HG02840 (cell line): ENCODE data around the gene WIPF2.
"Not testable (repeated sequence)": the region's sequence is repeated elsewhere in the genome, so short reads cannot be mapped to it uniquely, and the experiment has no call there.

Experiments
- ATAC-seq: cut with Tn5 transposase; IDR thresholded peaks from one replicate; pipeline ENCODE4 v1.9.1; 2021; ENCODE audit warnings: mild to moderate bottlenecking, moderate library complexity, moderate number of reproducible peaks; ENCODE audit not compliant: unreplicated experiment, low FRiP score

Gene WIPF2

DNA sequence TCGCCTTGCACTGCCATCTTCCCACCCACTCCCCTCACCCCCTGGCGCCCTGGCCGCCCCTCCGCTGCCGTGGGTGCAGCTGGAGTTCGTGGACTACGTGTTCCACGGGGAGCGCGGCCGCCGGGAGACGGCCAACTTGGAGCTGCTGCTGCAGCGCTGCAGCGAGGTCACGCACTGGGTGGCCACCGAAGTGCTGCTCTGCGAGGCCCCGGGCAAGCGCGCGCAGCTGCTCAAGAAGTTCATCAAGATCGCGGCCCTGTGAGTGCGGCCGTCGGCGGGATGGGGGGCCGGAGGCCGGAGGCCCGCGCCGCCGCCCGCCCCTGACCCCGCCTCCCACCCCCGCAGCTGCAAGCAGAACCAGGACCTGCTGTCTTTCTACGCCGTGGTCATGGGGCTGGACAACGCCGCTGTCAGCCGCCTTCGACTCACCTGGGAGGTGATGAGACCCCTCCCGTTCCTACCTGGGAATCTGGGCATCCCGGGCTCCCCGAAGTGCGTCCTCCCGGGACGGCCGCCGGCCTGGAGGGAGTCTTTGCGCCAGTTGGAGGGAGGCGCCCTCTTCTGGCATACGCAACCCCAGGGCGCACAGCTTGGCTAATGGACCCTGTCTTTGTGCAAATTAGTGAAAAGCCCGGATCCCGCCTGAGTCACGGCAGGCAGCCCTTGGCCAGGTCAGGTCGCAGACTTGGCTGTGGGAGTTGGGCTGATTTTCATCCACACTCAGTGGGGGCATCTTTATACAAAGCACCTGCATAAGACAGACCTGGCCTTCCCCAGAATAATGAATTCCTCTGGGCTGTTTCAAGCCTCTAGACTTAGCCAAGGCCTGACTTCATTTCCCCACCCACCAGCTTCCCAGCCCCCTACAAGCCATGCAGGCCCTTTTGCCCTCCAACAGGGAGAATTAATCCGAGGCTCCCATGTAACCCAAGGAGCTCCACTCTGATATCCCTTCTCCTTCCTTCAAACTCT is 27.6 kb upstream of the WIPF2 start:
- peak; percentile 58 for ATAC-seq

DNA sequence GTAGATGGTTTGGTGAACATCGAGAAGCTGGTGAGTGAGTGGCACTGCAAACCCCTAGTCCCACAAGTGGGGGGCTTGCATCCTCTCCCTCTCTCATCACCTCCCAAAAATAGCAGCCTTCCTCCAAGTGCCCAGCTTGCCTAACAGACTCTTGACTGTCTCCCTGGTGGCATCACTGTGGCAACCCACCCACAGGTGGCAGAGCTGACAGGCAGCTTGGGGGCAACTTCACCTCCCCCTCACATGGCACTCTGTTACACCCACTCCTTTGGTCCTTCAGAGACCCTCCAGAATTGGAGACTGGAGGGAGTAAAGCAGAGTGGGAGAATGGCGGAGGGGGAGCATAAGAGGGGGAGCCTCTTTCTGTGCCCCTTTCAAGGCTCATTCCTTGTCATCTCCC is 26.1 kb upstream of the WIPF2 start:
- no peak for ATAC-seq

DNA sequence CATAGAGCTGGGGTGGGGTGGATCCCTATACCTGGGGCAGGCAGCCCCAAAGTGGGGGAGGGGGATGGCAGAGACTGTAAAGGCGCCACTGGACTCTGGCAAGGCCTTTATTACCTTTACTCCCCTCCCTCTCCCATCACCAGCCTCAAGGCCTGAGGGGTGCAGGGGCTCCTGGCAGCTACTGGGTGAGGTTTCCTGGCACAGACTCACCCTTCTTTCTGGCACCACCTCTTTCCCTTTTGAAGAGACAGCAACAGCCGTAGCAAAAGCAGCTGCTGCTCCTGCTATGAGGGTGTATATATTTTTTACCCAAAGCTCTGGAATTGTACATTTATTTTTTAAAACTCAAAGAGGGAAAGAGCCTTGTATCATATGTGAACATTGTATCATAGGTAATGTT is 24.3 kb upstream of the WIPF2 start:
- ATAC-seq: no peak

DNA sequence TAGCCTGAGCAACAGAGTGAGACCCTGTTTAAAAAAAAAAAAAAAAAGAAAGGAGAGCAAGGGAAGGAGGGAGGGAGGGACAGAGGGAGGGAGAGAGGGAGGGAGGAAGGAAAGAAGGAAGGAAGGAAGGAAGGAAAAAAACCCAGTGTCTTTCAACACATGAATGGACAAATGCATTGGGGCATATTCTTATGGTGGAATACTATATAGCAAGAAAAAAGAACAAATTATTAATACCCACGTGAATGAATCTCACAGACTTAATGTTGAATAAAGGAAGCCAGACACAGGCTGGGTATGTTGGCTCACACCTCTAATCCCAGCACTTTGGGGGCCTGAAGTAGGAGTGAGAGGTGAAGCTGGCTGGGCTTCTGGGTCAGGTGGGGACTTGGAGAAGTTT is 21.6 kb upstream of the WIPF2 start:
- ATAC-seq: no peak

DNA sequence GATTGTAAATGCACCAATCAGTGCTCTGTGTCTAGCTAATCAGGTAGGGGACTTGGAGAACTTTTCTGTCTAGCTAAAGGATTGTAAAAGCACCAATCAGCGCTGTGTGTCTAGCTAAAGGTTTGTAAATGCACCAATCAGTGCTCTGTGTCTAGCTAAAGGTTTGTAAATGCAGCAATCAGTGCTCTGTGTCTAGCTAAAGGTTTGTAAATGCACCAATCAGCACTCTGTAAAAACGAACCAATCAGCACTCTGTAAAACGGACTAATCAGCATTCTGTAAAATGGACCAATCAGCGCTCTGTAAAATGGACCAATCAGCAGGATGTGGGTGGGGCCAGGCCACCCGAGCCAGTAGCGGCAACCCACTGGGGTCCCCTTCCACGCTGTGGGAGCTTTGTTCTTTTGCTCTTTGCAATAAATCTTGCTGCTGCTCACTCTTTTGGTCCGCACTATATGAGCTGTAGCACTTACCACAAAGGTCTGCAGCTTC is 21.1 kb upstream of the WIPF2 start:
- not testable (repeated sequence) for ATAC-seq

DNA sequence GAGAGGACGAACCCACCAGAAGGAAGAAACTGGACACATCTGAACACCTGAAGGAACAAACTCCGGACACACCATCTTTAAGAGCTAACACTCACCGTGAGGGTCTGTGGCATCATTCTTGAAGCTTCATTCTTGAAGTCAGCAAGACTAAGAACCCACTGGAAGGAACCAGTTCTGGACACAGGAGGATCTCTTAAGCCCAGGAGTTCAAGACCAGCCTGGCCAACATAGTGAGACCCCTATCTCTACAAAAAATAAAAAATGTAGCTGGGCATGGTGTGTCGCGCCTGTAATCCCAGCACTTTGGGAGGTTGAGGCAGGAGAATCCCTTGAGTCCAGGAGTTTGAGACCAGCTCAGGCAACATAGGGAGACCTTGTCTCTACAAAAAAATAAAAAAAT is 20.5 kb upstream of the WIPF2 start:
- no peak for ATAC-seq

DNA sequence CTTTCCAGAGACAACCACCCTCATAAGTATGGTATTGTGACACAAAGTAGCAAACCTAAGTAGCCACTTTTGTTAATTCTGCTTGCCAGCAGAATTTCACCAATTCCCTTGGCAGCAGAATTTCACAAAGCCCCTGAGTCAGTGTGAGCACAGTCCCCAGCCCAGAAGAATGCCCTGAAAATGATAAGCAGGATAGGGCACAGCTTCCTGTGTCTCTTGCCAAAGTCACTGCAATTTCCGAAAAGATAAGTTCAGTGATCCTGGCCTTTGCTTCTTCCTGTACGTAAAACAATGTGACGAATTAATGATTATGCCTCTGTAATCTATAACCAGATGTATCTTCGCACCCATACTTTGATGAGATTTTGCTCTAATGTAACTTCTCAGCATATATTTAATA is 16.0 kb upstream of the WIPF2 start:
- no peak for ATAC-seq

DNA sequence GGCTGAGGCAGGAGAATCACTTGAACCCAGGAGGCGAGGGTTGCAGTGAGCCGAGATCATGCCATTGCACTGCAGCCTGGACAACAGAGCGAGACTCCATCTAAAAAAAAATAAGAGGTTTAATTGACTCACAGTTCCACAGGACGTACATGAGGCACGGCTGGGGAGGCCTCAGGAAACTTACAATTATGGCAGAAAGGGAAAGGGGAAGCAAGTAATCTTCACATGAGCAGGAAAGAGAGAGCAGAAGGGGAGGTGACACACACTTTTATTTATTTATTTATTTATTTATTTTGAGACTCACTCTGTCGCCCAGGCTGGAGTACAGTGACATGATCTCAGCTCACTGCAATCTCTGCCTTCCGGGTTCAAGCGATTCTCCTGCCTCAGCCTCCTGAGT is 12.9 kb upstream of the WIPF2 start:
- ATAC-seq: not testable (repeated sequence)

DNA sequence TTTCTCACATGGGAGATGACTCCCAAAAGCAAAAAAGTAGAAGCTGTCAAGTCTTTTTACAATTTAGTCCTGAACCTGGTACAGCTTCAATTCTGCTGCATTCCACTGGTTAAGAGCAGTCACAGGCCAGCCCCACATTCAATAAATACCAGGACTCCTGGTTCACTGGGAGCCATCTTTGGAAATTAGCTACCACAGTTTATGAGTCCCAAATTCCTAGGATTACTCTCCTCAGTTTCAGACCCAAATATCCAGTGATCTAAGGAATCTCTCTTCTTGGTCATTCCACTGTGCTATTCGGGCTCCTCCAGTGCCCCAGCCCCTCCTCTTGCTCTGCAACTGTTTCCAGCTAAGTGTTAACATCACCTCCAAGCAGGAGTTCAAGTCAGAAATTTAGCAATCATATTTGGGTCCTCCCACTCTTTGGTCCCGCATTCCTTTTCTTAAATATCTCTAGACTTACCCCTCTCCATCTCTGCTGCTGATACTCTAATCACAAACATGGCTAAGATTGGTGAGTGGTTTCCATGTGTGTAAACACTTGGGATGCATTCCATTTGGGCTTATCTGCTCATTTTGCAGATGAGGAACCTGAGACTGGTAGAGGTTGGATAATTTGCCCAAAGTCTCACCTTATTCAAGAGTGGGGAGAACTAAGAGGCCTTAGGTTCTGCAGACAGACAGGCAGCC is 9.6 kb upstream of the WIPF2 start:
- no peak for ATAC-seq

DNA sequence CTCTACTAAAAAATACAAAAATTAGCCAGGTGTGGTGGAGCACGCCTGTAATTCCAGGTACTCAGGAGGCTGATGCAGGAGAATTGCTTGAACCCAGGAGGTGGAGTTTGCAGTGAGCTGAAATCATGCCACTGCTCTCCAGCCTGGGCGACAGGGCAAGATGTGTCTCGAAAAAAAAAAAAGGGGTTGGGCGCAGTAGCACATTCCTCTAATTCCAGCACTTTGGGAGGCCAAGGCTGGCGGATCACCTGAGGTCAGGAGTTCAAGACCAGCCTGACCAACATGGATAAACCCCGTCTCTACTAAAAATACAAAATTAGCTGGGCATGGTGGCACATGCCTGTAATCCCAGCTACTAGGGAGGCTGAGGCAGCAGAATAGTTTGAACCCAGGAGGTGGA is 5.2 kb upstream of the WIPF2 start:
- ATAC-seq: not testable (repeated sequence)

DNA sequence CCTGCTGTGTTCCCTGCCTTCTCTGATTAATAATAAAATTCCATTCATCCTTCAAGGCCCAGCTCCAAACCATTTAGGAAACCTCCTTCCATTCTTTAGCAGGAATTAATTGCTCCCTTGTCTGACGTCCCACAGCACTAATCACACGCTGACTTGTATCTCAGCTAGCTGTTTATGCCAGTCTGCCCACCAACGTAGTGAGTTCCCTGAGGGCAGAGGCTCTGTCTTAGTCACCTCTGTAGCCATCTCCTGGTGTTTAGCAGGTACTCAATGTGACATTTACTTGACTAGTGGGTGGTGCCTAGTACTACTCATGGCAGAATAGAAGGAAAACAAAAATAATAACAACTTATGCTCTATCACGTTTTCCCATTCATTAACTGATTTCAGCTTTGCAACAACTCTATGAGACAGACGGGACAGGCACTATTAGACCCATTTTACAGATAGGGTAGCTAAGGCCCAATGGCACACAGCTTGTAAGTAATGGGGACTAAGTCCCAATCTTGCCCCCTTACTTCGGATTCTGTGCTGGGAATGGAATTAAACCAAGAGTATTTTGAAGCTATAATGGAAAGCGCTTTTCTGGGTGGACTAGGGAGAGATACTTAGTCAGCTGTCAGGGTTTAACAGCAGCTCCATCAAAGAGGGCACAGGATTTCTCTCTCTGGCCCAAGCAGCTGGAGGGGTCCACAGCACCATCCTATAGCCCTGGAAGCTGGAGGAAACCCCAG is 931 bp upstream of the WIPF2 start:
- ATAC-seq: no peak

DNA sequence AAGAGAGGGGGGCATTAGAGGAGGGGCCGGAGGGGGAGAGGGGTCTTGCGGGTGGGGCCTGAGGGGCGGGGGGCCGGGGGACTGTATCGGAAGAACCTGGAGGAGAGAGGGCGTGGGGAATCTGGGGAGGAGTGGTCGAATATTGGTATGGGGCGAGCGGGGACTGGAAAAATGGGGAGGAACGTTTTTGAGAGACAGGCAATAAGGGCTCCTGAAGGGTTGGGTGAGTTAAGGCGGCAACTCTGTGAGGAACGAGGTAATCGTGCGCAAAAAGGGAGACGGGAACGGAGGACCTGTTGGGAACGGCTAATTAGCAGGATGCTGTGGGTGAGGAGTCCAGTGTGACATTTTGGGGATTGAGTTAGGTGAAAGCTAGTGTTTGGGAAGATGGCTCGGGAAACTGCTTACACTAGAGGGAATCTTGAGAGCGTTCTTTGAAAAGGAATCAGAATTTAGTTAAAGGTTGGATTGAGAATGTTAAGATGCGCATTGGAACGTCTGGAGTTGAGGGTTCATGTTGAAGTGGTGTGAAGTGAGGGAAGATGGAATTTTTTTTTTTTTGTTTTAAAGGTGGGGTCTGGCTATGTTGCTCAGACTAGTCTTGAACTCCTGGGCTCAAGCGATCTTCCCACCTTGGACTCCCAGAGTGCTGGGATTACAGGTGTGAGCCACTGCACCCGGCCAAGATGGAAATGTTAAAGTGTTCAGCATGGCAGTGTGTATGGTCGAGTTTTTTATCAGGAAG is 662 bp downstream of the WIPF2 start:
- peak; percentile 4 for ATAC-seq

DNA sequence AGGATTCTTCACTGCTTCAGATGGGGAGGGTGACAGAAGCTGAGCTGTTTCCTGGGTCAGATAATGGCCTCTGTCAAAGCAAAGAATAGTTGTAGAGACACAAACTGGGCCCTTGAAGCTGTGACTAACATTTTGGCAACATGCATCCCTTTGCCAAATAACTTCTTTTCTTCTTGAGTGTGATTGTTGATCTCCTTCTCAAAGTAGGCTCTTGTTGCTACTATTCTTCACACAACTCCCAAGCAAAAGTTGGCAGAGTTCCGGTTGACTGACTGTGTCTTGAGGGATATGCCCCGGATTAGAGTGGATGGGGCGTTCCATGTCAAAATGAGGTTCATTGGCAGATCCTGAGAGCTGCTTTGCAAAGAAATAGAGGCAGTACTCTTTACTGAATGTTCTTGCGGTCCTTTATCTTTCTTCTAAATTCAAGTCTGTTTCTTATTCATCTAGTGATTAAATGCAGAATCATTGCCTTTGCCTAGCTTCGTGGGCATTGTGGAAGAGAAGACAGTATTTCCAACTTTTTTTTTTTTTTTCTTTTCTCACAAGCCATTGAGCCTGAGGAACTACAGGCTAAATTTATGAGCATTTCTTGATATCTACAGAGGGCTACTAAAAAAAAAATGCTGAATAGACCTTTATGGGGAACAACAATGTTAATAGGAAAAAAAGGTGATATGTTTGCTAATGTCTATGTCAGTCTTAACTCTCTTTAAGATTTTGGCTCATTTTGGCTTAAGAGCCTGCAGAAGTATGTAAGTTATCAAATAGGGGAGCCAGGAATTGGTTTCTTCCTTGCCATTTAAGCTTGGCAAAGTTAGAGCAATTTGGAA is 5.8 kb downstream of the WIPF2 start:
- ATAC-seq: no peak

DNA sequence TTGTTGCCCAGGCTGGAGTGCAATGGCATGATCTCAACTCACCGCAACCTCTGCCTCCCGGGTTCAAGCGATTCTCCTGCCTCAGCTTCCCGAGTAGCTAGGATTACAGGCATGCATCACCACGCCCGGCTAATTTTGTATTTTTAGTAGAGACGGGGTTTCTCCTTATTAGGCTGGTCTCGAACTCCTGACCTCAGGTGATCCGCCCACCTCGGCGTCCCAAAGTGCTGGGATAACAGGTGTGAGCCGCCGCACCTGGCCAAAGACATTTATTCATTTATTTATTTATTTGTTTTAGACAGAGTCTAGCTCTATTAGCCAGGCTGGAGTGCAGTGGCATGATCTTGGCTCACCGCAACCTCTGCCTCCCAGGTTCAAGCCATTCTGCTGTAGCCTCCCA is 10.0 kb downstream of the WIPF2 start:
- not testable (repeated sequence) for ATAC-seq

DNA sequence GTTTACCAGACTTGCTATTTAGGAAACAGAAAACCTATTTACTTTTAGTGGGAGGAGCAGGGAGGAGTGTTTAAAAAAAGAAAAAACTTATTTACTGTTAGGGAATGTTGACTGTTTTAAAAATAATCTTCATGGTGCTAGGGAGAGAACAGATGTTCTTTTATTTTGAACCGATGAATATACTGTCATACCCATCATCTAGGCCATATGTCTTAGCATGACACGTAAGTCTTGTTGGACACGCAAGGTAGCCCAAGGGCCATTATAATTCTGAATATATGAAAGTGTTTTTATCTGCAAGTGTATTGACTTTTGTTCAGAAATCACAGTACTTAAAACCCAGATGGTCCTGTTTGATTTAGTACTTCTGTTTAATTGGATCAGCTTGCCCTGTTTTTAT is 11.6 kb downstream of the WIPF2 start:
- no peak for ATAC-seq

DNA sequence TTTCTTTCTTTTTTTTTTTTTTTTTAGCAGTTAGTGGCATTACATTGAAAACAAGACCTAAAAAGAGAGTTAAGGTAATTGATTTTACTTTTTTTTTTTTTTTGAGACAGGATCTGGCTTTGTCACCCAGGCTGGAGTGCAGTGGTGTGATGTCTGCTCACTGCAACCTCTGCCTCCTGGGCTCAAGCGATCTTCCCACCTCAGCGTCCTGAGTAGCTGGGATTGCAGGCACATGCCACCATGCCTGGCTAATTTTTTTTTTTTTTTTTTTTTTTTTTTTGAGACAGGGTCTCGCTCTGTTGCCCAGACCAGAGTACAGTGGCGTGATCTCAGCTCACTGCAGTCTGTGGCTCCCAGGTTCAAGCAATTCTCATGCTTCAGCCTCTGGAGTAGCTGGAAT is 12.8 kb downstream of the WIPF2 start:
- ATAC-seq: not testable (repeated sequence)

DNA sequence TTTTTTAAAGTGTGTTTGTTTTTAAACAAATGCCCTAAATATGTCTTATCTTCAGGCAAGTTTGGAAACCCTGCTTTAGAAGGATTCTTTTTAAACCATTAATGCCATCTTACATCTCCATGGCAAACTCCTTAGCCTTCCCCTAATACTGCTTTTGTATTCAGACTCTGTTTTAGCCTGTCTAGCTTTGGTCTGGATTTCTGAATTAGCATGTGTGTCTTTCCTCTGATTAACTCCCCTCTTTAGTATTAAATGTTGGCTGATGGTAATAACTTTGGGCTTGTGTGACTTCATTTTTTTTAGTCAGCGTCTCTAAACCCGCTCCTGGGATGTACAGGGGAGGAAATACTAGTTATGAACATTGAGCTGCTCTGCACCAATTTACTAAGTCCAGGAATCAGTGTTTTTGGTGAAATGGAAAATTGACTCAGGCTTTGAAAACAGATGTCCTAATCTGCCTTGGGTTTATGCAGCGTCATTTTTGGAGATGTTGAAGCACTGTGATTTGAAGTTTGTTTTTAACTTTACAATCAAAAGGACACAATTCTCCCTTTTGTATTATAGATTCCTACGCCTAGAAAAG is 22.2 kb downstream of the WIPF2 start:
- ATAC-seq: no peak

DNA sequence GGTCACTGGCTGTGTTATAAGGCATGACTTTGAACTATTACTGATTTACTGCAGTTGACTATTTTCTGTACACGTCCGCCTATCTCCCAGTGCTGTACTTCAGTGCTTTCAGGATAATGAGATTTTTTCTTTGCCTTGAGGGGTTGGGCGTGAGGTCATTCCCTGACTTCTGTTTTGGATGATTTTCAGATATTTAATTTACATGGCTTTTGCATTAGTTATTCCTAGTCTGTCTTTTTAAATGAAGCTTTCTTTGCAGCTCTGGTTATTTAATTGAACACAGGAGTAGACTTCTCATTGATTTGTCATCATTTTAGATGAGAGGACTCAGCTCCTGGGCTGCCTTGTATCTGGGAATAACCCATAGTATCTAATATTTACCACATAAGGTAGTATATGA is 23.7 kb downstream of the WIPF2 start:
- ATAC-seq: no peak

DNA sequence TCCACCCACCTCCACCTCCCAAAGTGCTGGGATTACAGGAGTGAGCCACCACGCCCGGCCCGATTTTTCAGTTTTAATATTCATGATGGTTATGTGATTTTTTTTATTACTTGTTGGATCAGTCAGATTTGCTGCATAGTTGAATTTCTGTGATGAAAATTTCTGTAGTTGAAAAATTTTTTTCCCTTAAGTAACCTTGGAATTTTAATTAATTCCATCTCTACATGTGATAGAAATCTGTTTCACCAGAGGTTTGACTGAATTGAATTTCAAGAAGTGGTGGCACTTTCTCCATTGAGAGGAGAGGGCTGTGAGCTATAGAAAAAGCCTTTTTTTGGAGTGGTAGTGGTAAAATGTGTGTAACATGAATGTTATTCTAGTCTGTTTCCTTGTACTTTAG is 24.7 kb downstream of the WIPF2 start:
- ATAC-seq: no peak
